HEK293 (cell line): Measurements from ENCODE around the gene GAK.

Source experiments
- CTCF ChIA-PET: fragments of 350-600 bp; formaldehyde crosslinking; extraction: SDS; loops from one replicate; lab custom pipeline; 2021; ENCODE audit warnings: antibody characterized with exemption; lab: Yijun Ruan, JAX
- POLR2A ChIA-PET: fragments of 300-600 bp; formaldehyde crosslinking; extraction: SDS; loops from one replicate; lab custom pipeline; 2020; ENCODE audit warnings: antibody characterized with exemption, inconsistent platforms; lab: Yijun Ruan, JAX
- H3K27ac ChIP-seq: fragments of 200-500 bp; sonication (Bioruptor generic); 2 replicates; pipeline ENCODE4 v1.5.1; 2014; ENCODE audit warnings: low read depth, low read length, control low read depth, inconsistent platforms; ENCODE audit errors: extremely low read depth
- H3K36me3 ChIP-seq, 2 experiments: fragments of 200-500 bp in 1 of 2; sonication (Bioruptor generic) in 1 of 2; 1 replicate in 1 of 2; 2 replicates in 1 of 2; pipeline ENCODE4 v1.5.1; 2014 to 2017; ENCODE audit warnings: inconsistent platforms in 2 of 2, low read length in 2 of 2; ENCODE audit not compliant: control insufficient read depth in 2 of 2, insufficient read depth in 1 of 2
- H3K4me1 ChIP-seq: fragments of 200-500 bp; sonication (Bioruptor generic); 2 replicates; pipeline ENCODE4 v1.5.1; 2014; ENCODE audit warnings: mild to moderate bottlenecking, low read length, inconsistent platforms; ENCODE audit not compliant: control insufficient read depth, insufficient read depth
- H3K4me3 ChIP-seq: 2 replicates; pipeline ENCODE4 v1.5.1; 2011; ENCODE audit warnings: low read depth, mild to moderate bottlenecking, control low read depth, low read length, moderate library complexity
- H3K9me3 ChIP-seq: fragments of 200-500 bp; sonication (Bioruptor generic); 2 replicates; pipeline ENCODE4 v1.5.1; 2014; ENCODE audit warnings: low read depth, low read length, inconsistent platforms; ENCODE audit not compliant: control insufficient read depth, insufficient read depth
- BCL11B ChIP-seq: fragments of 450-650 bp; formaldehyde crosslinking; IDR thresholded peaks from 2 replicates; pipeline ENCODE4 v1.5.1; 2016; ENCODE audit warnings: low read depth, missing biosample characterization, missing genetic modification characterization
- GLI2 ChIP-seq: fragments of 450-650 bp; formaldehyde crosslinking; IDR thresholded peaks from 2 replicates; pipeline ENCODE4; 2017; ENCODE audit warnings: missing biosample characterization, missing genetic modification characterization, low read depth, borderline replicate concordance
- KLF1 ChIP-seq: fragments of 450-650 bp; formaldehyde crosslinking; IDR thresholded peaks from 2 replicates; pipeline ENCODE4 v1.5.1; 2016; ENCODE audit warnings: missing biosample characterization, missing genetic modification characterization
- YY1 ChIP-seq: fragments of 450-650 bp; formaldehyde crosslinking; IDR thresholded peaks from 2 replicates; pipeline ENCODE4 v1.5.1; 2018; ENCODE audit warnings: missing biosample characterization, missing genetic modification characterization
- YY2 ChIP-seq: fragments of 450-650 bp; formaldehyde crosslinking; IDR thresholded peaks from 2 replicates; pipeline ENCODE4 v1.5.1; 2016; ENCODE audit warnings: missing biosample characterization, missing genetic modification characterization
- ZBTB17 ChIP-seq: fragments of 450-650 bp; formaldehyde crosslinking; IDR thresholded peaks from 2 replicates; pipeline ENCODE4 v1.5.1; 2016; ENCODE audit warnings: missing biosample characterization, missing genetic modification characterization
- ZBTB7A ChIP-seq: fragments of 450-650 bp; formaldehyde crosslinking; IDR thresholded peaks from 2 replicates; pipeline ENCODE4 v1.5.1; 2016; ENCODE audit warnings: low read depth, missing biosample characterization, missing genetic modification characterization
- ZFP69B ChIP-seq: fragments of 450-650 bp; formaldehyde crosslinking; IDR thresholded peaks from 2 replicates; pipeline ENCODE4 v1.5.1; 2016; ENCODE audit warnings: missing biosample characterization, missing genetic modification characterization
- ZNF302 ChIP-seq: fragments of 450-650 bp; formaldehyde crosslinking; IDR thresholded peaks from 2 replicates; pipeline ENCODE4 v1.5.1; 2016; ENCODE audit warnings: missing biosample characterization, missing genetic modification characterization, low read depth
- ZNF335 ChIP-seq: fragments of 450-650 bp; formaldehyde crosslinking; conservative IDR thresholded peaks from 2 replicates; pipeline ENCODE4 v1.5.1; 2016; ENCODE audit warnings: missing biosample characterization, missing genetic modification characterization
- ZNF37A ChIP-seq: fragments of 450-650 bp; IDR thresholded peaks from 2 replicates; pipeline ENCODE4 v1.5.1; 2018; ENCODE audit warnings: missing biosample characterization, missing genetic modification characterization
- ZNF391 ChIP-seq: fragments of 450-650 bp; formaldehyde crosslinking; IDR thresholded peaks from 2 replicates; pipeline ENCODE4 v1.5.1; 2016; ENCODE audit warnings: low read depth, missing biosample characterization, missing genetic modification characterization, borderline replicate concordance
- ZNF510 ChIP-seq: fragments of 450-650 bp; formaldehyde crosslinking; IDR thresholded peaks from 2 replicates; pipeline ENCODE4 v1.5.1; 2018; ENCODE audit warnings: mild to moderate bottlenecking, missing genetic modification characterization, missing biosample characterization; ENCODE audit not compliant: insufficient replicate concordance
- ZNF585B ChIP-seq: fragments of 450-650 bp; formaldehyde crosslinking; IDR thresholded peaks from 2 replicates; pipeline ENCODE4 v1.5.1; 2016; ENCODE audit warnings: missing biosample characterization, missing genetic modification characterization
- ZNF658 ChIP-seq: fragments of 450-650 bp; formaldehyde crosslinking; IDR thresholded peaks from 2 replicates; pipeline ENCODE4; 2016; ENCODE audit warnings: missing biosample characterization, missing genetic modification characterization
- ZNF747 ChIP-seq: fragments of 450-650 bp; formaldehyde crosslinking; IDR thresholded peaks from 2 replicates; pipeline ENCODE4 v1.5.1; 2016; ENCODE audit warnings: missing biosample characterization, missing genetic modification characterization
- ZSCAN30 ChIP-seq: fragments of 450-650 bp; IDR thresholded peaks from 2 replicates; pipeline ENCODE4 v1.5.1; 2018; ENCODE audit warnings: missing biosample characterization, mild to moderate bottlenecking, missing genetic modification characterization, moderate library complexity
- TF ChIP-seq, protein P1 (sequence below): fragments of 450-650 bp; formaldehyde crosslinking; IDR thresholded peaks from 2 replicates; pipeline ENCODE4 v1.5.1; 2017; ENCODE audit warnings: missing biosample characterization, missing genetic modification characterization
- TF ChIP-seq, protein P2 (sequence below): fragments of 450-650 bp; formaldehyde crosslinking; IDR thresholded peaks from 2 replicates; pipeline ENCODE4; 2016; ENCODE audit warnings: missing biosample characterization, missing genetic modification characterization
- TF ChIP-seq, protein P3 (sequence below): fragments of 450-650 bp; formaldehyde crosslinking; IDR thresholded peaks from 2 replicates; pipeline ENCODE4 v1.5.1; 2016; ENCODE audit warnings: missing biosample characterization, missing genetic modification characterization

Gene GAK

DNA sequence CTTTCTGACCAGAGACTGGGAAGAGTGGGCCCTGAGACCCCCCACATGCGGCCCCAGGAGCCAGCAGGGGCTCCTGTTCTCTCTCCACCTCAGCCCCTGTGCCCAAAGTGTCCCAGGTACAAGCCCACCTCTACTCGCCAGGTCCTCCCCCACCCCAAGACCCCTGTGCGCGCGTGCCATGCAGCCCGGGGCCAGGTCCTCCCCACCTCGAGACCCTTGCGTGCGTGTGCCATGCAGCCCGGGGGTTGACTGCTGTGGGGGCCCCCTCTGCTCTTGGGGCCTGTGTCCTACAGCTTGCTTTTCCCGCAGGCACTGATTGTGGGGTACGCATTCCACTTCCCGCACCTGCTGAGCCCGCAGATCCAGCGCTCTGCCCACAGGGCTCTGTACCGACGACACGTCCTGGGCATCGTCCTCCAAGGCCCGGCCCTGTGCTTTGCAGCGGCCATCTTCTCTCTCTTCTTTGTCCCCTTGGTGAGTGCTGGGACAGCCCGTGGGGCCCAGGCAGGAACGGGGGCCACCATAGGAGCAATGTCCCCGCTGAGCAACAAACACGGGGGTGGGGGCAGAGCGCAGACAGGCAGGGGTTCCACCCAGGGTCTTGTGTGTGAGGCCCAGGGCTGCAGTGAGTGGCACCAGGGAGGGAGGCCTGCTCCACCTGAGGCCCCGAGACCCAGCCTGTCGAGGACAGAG is 20.9 kb upstream of the GAK start:
- H3K36me3 ChIP-seq, result peaks cover 0 to 17% of the 10 kb centered on the region in 2 experiments; a peak in 1 of 3 replicates
- H3K4me1 ChIP-seq, result no peaks in the 10 kb centered on the region
- POLR2A ChIA-PET, result no interaction called here
- CTCF ChIA-PET, result interaction anchor here (0.6 kb wide), 1 partner anchor 12 kb away, joined by 3 read pairs; no protein-coding TSS in a partner anchor
- H3K9me3 ChIP-seq, result no peaks in the 10 kb centered on the region
- H3K27ac ChIP-seq, result no peak overlapping the region
- TF ChIP-seq, protein P1, sequence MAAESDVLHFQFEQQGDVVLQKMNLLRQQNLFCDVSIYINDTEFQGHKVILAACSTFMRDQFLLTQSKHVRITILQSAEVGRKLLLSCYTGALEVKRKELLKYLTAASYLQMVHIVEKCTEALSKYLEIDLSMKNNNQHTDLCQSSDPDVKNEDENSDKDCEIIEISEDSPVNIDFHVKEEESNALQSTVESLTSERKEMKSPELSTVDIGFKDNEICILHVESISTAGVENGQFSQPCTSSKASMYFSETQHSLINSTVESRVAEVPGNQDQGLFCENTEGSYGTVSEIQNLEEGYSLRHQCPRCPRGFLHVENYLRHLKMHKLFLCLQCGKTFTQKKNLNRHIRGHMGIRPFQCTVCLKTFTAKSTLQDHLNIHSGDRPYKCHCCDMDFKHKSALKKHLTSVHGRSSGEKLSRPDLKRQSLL (tag by site-specific recombination), result no peak
- TF ChIP-seq, protein P2, sequence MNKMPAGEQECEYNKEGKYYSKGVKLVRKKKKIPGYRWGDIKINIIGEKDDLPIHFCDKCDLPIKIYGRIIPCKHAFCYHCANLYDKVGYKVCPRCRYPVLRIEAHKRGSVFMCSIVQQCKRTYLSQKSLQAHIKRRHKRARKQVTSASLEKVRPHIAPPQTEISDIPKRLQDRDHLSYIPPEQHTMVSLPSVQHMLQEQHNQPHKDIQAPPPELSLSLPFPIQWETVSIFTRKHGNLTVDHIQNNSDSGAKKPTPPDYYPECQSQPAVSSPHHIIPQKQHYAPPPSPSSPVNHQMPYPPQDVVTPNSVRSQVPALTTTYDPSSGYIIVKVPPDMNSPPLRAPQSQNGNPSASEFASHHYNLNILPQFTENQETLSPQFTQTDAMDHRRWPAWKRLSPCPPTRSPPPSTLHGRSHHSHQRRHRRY (tag by site-specific recombination), result no peak
- no peak for TF ChIP-seq ZFP69B (tag by site-specific recombination)
- no peak overlapping the region for H3K4me3 ChIP-seq

DNA sequence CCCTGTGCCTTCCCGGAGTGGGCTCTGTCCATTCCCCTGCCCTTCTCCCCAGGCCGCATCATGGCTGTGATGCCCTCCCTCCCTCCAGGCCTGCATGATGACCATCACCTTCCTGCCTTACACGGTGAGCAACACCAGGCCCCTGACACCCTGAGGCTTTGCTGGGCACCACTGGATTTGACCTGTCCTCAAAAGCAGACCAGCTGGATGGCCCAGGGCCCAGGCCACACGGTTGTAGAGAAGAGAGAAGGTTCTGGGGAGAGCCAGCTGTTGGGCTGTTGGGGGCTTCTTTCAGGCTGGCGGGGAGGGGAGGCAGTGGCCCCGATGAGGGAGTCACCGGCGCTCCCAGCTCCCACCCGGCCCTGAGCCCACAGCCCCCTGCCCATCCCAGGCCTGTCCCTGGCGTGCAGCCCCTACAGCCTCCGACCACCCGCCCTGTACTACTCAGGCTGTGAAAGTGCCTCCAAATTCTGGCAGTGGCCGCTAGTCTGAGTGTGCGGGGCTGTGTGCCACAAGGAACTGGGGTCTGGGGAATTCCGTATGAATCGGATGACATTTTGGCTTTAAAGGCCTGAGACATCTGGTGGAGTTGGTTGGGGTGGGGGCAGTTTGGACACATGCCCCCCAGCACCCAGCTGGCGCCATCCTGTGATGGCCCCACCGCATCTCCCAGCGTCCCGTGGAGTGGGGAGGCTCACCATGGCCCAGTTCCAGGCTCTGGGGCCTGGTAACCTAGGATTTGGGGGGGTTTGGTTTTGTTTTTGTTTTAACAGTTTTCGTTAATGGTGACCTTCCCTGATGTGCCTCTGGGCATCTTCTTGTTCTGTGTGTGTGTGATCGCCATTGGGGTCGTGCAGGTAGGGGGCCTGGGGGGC is 19.7 kb upstream of the GAK start:
- no peaks in the 10 kb centered on the region for H3K4me1 ChIP-seq
- H3K27ac ChIP-seq, result no peak overlapping the region
- POLR2A ChIA-PET, result no interaction called here
- TF ChIP-seq ZNF37A (tag by site-specific recombination), result no peak
- TF ChIP-seq ZSCAN30 (tag by site-specific recombination), result no peak
- TF ChIP-seq ZNF335, result no peak
- TF ChIP-seq ZBTB7A (tag by site-specific recombination), result no peak
- no peak for TF ChIP-seq ZNF510 (tag by site-specific recombination)
- TF ChIP-seq ZNF391 (tag by site-specific recombination), result no peak
- TF ChIP-seq ZBTB17 (tag by site-specific recombination), result no peak
- TF ChIP-seq GLI2 (tag by site-specific recombination), result no peak
- TF ChIP-seq, protein P3, sequence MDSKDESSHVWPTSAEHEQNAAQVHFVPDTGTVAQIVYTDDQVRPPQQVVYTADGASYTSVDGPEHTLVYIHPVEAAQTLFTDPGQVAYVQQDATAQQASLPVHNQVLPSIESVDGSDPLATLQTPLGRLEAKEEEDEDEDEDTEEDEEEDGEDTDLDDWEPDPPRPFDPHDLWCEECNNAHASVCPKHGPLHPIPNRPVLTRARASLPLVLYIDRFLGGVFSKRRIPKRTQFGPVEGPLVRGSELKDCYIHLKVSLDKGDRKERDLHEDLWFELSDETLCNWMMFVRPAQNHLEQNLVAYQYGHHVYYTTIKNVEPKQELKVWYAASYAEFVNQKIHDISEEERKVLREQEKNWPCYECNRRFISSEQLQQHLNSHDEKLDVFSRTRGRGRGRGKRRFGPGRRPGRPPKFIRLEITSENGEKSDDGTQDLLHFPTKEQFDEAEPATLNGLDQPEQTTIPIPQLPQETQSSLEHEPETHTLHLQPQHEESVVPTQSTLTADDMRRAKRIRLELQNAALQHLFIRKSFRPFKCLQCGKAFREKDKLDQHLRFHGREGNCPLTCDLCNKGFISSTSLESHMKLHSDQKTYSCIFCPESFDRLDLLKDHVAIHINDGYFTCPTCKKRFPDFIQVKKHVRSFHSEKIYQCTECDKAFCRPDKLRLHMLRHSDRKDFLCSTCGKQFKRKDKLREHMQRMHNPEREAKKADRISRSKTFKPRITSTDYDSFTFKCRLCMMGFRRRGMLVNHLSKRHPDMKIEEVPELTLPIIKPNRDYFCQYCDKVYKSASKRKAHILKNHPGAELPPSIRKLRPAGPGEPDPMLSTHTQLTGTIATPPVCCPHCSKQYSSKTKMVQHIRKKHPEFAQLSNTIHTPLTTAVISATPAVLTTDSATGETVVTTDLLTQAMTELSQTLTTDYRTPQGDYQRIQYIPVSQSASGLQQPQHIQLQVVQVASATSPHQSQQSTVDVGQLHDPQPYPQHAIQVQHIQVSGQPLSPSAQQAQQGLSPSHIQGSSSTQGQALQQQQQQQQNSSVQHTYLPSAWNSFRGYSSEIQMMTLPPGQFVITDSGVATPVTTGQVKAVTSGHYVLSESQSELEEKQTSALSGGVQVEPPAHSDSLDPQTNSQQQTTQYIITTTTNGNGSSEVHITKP (tag by site-specific recombination), result no peak
- no peak for TF ChIP-seq ZNF747
- no peak for TF ChIP-seq ZNF658 (tag by site-specific recombination)
- no peak for TF ChIP-seq KLF1 (tag by site-specific recombination)
- no peak for TF ChIP-seq YY1 (tag by site-specific recombination)
- no peak for TF ChIP-seq YY2 (tag by site-specific recombination)
- TF ChIP-seq BCL11B (tag by site-specific recombination), result no peak
- TF ChIP-seq ZNF585B (tag by site-specific recombination), result no peak
- TF ChIP-seq ZNF302 (tag by site-specific recombination), result no peak
- TF ChIP-seq, all 188 proteins: peak for 0
- CTCF ChIA-PET, result no interaction called here
- no peaks in the 10 kb centered on the region for H3K9me3 ChIP-seq
- no peak overlapping the region for H3K4me3 ChIP-seq
- peaks cover 0 to 12% of the 10 kb centered on the region in 2 experiments; a peak in 1 of 3 replicates for H3K36me3 ChIP-seq
